GM23338 (cell line): Measurements from ENCODE around the gene TRPC4. TPM values are rescaled to one million over a fixed set of nuclear protein-coding genes. Genes with fewer than 3 reads are reported as not detected.

Experiments
- ATAC-seq: fragments of 200-7000 bp; cut with Tn5 transposase; 3 replicates; pipeline ENCODE4 v1.9.1; 2020
- DNase-seq: peaks from one replicate; pipeline ENCODE4 v3.0.0-alpha.2; 2015; ENCODE audit warnings: low spot score
- H2AFZ ChIP-seq: fragments of 200-600 bp; sonication (generic); 2 replicates; pipeline ENCODE4 v1.8.0; 2016; ENCODE audit warnings: antibody characterized with exemption, mild to moderate bottlenecking, moderate library complexity
- H3F3A ChIP-seq: fragments of 200-600 bp; sonication (generic); replicated peaks from 2 replicates; pipeline ENCODE4 v1.8.0; 2017; ENCODE audit warnings: antibody characterized with exemption, mixed run types, low read depth
- H3K27ac ChIP-seq: fragments of 200-600 bp; sonication (generic); 2 replicates; pipeline ENCODE4 v1.6.1; 2016; ENCODE audit warnings: low read depth
- H3K27me3 ChIP-seq: fragments of 200-600 bp; sonication (generic); 2 replicates; pipeline ENCODE4 v1.8.0; 2016; ENCODE audit warnings: mild to moderate bottlenecking, mixed run types, moderate library complexity; ENCODE audit not compliant: insufficient read depth
- H3K36me3 ChIP-seq: fragments of 200-600 bp; sonication (generic); 2 replicates; pipeline ENCODE4 v1.8.0; 2016; ENCODE audit warnings: mild to moderate bottlenecking; ENCODE audit not compliant: insufficient read depth
- H3K4me1 ChIP-seq: fragments of 200-600 bp; sonication (generic); 2 replicates; pipeline ENCODE4 v1.8.0; 2016; ENCODE audit warnings: mild to moderate bottlenecking, moderate library complexity; ENCODE audit not compliant: insufficient read depth
- H3K4me2 ChIP-seq: fragments of 200-600 bp; sonication (generic); 2 replicates; pipeline ENCODE4 v1.7.1; 2017; ENCODE audit warnings: mixed run types
- H3K4me3 ChIP-seq: fragments of 200-600 bp; sonication (generic); 2 replicates; pipeline ENCODE4 v1.6.1; 2016; ENCODE audit warnings: mixed run types
- H3K79me2 ChIP-seq: fragments of 200-600 bp; sonication (generic); replicated peaks from 2 replicates; pipeline ENCODE4 v1.8.0; 2017; ENCODE audit warnings: mild to moderate bottlenecking; ENCODE audit not compliant: insufficient read depth
- H3K9me2 ChIP-seq: fragments of 200-600 bp; sonication (generic); 2 replicates; pipeline ENCODE4 v1.8.0; 2017; ENCODE audit not compliant: insufficient read depth
- H4K20me1 ChIP-seq: fragments of 200-600 bp; sonication (generic); replicated peaks from 2 replicates; pipeline ENCODE4 v1.8.0; 2017; ENCODE audit warnings: mild to moderate bottlenecking; ENCODE audit not compliant: insufficient read depth
- H3K27ac Mint-ChIP-seq: 2 replicates; pipeline ENCODE4 v1.8.0; 2020; ENCODE audit warnings: inconsistent platforms, mild to moderate bottlenecking, moderate library complexity, mixed read lengths
- H3K27me3 Mint-ChIP-seq: 3 replicates; pipeline ENCODE4 v1.8.0; 2022; ENCODE audit warnings: low read depth, mild to moderate bottlenecking, moderate library complexity, mixed read lengths, inconsistent platforms; ENCODE audit not compliant: insufficient read depth, poor library complexity
- H3K36me3 Mint-ChIP-seq: 3 replicates; pipeline ENCODE4 v1.8.0; 2021; ENCODE audit warnings: low read depth, mild to moderate bottlenecking, inconsistent platforms, moderate library complexity, mixed read lengths
- H3K4me1 Mint-ChIP-seq: 3 replicates; pipeline ENCODE4 v1.8.0; 2020; ENCODE audit warnings: mild to moderate bottlenecking, inconsistent platforms, mixed read lengths
- H3K4me3 Mint-ChIP-seq: 3 replicates; pipeline ENCODE4 v1.8.0; 2021; ENCODE audit warnings: moderate library complexity, mild to moderate bottlenecking, inconsistent platforms, mixed read lengths
- H3K9me3 Mint-ChIP-seq: 3 replicates; pipeline ENCODE4 v1.8.0; 2020; ENCODE audit warnings: moderate library complexity, mild to moderate bottlenecking, inconsistent platforms, mixed read lengths
- CREB1 ChIP-seq: fragments of 250-450 bp; sonication (Bioruptor Pico); IDR thresholded peaks from 2 replicates; pipeline ENCODE4 v1.5.0; 2020; ENCODE audit warnings: low read depth, mild to moderate bottlenecking, moderate library complexity
- EZH2 ChIP-seq: fragments of 200-600 bp; sonication (generic); IDR thresholded peaks from one replicate; pipeline ENCODE4 v1.8.0; 2017; ENCODE audit warnings: antibody characterized with exemption, mild to moderate bottlenecking, low read depth; ENCODE audit not compliant: unreplicated experiment
- EZH2phosphoT487 ChIP-seq: fragments of 200-600 bp; sonication (generic); IDR thresholded peaks from one replicate; pipeline ENCODE4 v1.8.1; 2018; ENCODE audit warnings: antibody characterized with exemption; ENCODE audit not compliant: unreplicated experiment
- JUNB ChIP-seq: IDR thresholded peaks from one replicate; pipeline ENCODE4 v1.6.1; 2016; ENCODE audit warnings: antibody characterized with exemption; ENCODE audit not compliant: unreplicated experiment
- NANOG ChIP-seq: IDR thresholded peaks from 2 replicates; pipeline ENCODE4 v1.6.1; 2016; ENCODE audit warnings: antibody characterized with exemption, borderline replicate concordance
- POLR2AphosphoS5 ChIP-seq: IDR thresholded peaks from 2 replicates; pipeline ENCODE4 v1.6.1; 2016; ENCODE audit warnings: antibody characterized with exemption, low read depth
- STAT1 ChIP-seq: IDR thresholded peaks from one replicate; pipeline ENCODE4 v1.6.1; 2016; ENCODE audit warnings: antibody characterized with exemption; ENCODE audit not compliant: unreplicated experiment
- ZNF114 ChIP-seq: fragments of 250-450 bp; sonication (Bioruptor Pico); IDR thresholded peaks from 2 replicates; pipeline ENCODE4 v1.5.0; 2020; ENCODE audit warnings: mild to moderate bottlenecking, moderate library complexity
- ZNF331 ChIP-seq: fragments of 250-450 bp; sonication (Bioruptor Pico); IDR thresholded peaks from 2 replicates; pipeline ENCODE4 v1.5.0; 2020; ENCODE audit warnings: low read depth, mild to moderate bottlenecking, moderate library complexity
- polyA plus RNA-seq: library from polyadenylated mRNA; unstranded; fragments of >200 nt; fragmentation: Nextera tagmentation; extraction: Ambion mirVana; gene quantifications from 2 replicates; pipeline ENCODE4 v1.2.1, GENCODE V29; 2016
- total RNA-seq: library from RNA; depleted of rRNA; stranded (reverse); fragments of >200 nt; shearing (Covaris generic); gene quantifications from 2 replicates; pipeline ENCODE4 v1.2.3, GENCODE V29; 2014
- TF ChIP-seq, protein P1 (sequence below), 2 experiments: fragments of 200-600 bp in 1 of 2; sonication (generic) in 1 of 2; conservative IDR thresholded peaks; 2 replicates each; pipeline versions ENCODE4 v1.5.1 to v1.6.1; 2016 to 2017; ENCODE audit warnings: antibody characterized with exemption in 2 of 2, low read depth in 2 of 2, mild to moderate bottlenecking in 2 of 2, moderate library complexity in 1 of 2
- TF ChIP-seq, protein P2 (sequence below): fragments of 250-450 bp; sonication (Bioruptor Pico); IDR thresholded peaks from 2 replicates; pipeline ENCODE4 v1.5.0; 2020; ENCODE audit warnings: mild to moderate bottlenecking, moderate library complexity
- TF ChIP-seq, protein P3 (sequence below): IDR thresholded peaks from 2 replicates; pipeline ENCODE4 v1.6.1; 2016; ENCODE audit warnings: antibody characterized with exemption
- TF ChIP-seq, protein P4 (sequence below): IDR thresholded peaks from one replicate; pipeline ENCODE4 v1.6.1; 2018; ENCODE audit warnings: antibody characterized with exemption; ENCODE audit not compliant: unreplicated experiment

TRPC4 gene
- total and polyA plus RNA-seq, 2 experiments from 2014 or later: 1.1 to 2.1 TPM

DNA sequence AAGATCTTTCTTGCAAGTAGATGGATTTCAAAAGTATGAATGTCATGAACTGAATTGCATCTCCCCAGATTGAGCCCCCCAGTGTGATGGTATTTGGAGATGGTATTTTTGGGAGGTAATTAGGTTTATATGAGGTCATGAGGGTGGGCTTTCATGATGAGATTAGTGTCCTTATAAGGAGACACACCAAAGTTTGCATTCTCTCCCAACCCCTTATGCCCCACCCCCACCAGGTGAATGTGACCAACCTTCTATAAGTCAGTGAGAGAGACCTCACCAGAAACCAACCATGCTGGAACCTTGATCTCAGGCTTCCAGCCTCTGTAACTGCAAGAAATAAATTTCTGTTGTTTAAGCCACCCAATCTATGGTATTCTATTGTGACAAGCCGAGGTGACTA is 199.7 kb downstream of the TRPC4 start:
- Histone ChIP-seq H3K9me2 (no peaks in the 10 kb centered on the region), H3K4me2 (no peak overlapping the region), H3K36me3 (no peaks in the 10 kb centered on the region), H3K79me2 (no peaks in the 10 kb centered on the region), H3K27ac (no peak overlapping the region), H3F3A (no peaks in the 10 kb centered on the region), H3K27me3 (no peaks in the 10 kb centered on the region), H2AFZ (no peak overlapping the region), H4K20me1 (no peaks in the 10 kb centered on the region), H3K4me1 (peaks cover 12% of the 10 kb centered on the region; the same call in 1 of the 2 replicates), H3K4me3 (no peak overlapping the region)
- Mint-ChIP-seq H3K9me3 (no peaks in the 10 kb centered on the region), H3K27me3 (no peaks in the 10 kb centered on the region), H3K27ac (peak overlapping the region; percentile 30; the same call in 1 of the 2 replicates), H3K4me3 (no peak overlapping the region), H3K4me1 (peaks cover 21% of the 10 kb centered on the region), H3K36me3 (no peaks in the 10 kb centered on the region)
- no peak; the same call in 2 of the 3 replicates for ATAC-seq
- peak; percentile 11 for DNase-seq
- TF ChIP-seq EZH2phosphoT487 (no peak), POLR2AphosphoS5 (no peak), EZH2 (no peak), JUNB (no peak), STAT1 (no peak), ZNF331 (CRISPR knock-in tag) (no peak), NANOG (no peak), CREB1 (CRISPR knock-in tag) (no peak), ZNF114 (CRISPR knock-in tag) (no peak)
- TF ChIP-seq, protein P1, sequence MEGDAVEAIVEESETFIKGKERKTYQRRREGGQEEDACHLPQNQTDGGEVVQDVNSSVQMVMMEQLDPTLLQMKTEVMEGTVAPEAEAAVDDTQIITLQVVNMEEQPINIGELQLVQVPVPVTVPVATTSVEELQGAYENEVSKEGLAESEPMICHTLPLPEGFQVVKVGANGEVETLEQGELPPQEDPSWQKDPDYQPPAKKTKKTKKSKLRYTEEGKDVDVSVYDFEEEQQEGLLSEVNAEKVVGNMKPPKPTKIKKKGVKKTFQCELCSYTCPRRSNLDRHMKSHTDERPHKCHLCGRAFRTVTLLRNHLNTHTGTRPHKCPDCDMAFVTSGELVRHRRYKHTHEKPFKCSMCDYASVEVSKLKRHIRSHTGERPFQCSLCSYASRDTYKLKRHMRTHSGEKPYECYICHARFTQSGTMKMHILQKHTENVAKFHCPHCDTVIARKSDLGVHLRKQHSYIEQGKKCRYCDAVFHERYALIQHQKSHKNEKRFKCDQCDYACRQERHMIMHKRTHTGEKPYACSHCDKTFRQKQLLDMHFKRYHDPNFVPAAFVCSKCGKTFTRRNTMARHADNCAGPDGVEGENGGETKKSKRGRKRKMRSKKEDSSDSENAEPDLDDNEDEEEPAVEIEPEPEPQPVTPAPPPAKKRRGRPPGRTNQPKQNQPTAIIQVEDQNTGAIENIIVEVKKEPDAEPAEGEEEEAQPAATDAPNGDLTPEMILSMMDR (conservative IDR thresholded peaks at IDR 0.05; ENCODE audit: low read depth in 2 of 2): no peak
- TF ChIP-seq, protein P2, sequence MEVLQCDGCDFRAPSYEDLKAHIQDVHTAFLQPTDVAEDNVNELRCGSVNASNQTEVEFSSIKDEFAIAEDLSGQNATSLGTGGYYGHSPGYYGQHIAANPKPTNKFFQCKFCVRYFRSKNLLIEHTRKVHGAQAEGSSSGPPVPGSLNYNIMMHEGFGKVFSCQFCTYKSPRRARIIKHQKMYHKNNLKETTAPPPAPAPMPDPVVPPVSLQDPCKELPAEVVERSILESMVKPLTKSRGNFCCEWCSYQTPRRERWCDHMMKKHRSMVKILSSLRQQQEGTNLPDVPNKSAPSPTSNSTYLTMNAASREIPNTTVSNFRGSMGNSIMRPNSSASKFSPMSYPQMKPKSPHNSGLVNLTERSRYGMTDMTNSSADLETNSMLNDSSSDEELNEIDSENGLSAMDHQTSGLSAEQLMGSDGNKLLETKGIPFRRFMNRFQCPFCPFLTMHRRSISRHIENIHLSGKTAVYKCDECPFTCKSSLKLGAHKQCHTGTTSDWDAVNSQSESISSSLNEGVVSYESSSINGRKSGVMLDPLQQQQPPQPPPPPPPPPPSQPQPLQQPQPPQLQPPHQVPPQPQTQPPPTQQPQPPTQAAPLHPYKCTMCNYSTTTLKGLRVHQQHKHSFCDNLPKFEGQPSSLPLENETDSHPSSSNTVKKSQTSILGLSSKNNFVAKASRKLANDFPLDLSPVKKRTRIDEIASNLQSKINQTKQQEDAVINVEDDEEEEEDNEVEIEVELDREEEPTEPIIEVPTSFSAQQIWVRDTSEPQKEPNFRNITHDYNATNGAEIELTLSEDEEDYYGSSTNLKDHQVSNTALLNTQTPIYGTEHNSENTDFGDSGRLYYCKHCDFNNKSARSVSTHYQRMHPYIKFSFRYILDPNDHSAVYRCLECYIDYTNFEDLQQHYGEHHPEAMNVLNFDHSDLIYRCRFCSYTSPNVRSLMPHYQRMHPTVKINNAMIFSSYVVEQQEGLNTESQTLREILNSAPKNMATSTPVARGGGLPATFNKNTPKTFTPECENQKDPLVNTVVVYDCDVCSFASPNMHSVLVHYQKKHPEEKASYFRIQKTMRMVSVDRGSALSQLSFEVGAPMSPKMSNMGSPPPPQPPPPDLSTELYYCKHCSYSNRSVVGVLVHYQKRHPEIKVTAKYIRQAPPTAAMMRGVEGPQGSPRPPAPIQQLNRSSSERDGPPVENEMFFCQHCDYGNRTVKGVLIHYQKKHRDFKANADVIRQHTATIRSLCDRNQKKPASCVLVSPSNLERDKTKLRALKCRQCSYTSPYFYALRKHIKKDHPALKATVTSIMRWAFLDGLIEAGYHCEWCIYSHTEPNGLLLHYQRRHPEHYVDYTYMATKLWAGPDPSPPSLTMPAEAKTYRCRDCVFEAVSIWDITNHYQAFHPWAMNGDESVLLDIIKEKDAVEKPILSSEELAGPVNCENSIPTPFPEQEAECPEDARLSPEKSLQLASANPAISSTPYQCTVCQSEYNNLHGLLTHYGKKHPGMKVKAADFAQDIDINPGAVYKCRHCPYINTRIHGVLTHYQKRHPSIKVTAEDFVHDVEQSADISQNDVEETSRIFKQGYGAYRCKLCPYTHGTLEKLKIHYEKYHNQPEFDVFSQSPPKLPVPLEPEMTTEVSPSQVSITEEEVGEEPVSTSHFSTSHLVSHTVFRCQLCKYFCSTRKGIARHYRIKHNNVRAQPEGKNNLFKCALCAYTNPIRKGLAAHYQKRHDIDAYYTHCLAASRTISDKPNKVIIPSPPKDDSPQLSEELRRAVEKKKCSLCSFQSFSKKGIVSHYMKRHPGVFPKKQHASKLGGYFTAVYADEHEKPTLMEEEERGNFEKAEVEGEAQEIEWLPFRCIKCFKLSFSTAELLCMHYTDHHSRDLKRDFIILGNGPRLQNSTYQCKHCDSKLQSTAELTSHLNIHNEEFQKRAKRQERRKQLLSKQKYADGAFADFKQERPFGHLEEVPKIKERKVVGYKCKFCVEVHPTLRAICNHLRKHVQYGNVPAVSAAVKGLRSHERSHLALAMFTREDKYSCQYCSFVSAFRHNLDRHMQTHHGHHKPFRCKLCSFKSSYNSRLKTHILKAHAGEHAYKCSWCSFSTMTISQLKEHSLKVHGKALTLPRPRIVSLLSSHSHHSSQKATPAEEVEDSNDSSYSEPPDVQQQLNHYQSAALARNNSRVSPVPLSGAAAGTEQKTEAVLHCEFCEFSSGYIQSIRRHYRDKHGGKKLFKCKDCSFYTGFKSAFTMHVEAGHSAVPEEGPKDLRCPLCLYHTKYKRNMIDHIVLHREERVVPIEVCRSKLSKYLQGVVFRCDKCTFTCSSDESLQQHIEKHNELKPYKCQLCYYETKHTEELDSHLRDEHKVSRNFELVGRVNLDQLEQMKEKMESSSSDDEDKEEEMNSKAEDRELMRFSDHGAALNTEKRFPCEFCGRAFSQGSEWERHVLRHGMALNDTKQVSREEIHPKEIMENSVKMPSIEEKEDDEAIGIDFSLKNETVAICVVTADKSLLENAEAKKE (CRISPR knock-in tag): no peak
- TF ChIP-seq, protein P3, sequence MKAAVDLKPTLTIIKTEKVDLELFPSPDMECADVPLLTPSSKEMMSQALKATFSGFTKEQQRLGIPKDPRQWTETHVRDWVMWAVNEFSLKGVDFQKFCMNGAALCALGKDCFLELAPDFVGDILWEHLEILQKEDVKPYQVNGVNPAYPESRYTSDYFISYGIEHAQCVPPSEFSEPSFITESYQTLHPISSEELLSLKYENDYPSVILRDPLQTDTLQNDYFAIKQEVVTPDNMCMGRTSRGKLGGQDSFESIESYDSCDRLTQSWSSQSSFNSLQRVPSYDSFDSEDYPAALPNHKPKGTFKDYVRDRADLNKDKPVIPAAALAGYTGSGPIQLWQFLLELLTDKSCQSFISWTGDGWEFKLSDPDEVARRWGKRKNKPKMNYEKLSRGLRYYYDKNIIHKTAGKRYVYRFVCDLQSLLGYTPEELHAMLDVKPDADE: no peak
- TF ChIP-seq, protein P4, sequence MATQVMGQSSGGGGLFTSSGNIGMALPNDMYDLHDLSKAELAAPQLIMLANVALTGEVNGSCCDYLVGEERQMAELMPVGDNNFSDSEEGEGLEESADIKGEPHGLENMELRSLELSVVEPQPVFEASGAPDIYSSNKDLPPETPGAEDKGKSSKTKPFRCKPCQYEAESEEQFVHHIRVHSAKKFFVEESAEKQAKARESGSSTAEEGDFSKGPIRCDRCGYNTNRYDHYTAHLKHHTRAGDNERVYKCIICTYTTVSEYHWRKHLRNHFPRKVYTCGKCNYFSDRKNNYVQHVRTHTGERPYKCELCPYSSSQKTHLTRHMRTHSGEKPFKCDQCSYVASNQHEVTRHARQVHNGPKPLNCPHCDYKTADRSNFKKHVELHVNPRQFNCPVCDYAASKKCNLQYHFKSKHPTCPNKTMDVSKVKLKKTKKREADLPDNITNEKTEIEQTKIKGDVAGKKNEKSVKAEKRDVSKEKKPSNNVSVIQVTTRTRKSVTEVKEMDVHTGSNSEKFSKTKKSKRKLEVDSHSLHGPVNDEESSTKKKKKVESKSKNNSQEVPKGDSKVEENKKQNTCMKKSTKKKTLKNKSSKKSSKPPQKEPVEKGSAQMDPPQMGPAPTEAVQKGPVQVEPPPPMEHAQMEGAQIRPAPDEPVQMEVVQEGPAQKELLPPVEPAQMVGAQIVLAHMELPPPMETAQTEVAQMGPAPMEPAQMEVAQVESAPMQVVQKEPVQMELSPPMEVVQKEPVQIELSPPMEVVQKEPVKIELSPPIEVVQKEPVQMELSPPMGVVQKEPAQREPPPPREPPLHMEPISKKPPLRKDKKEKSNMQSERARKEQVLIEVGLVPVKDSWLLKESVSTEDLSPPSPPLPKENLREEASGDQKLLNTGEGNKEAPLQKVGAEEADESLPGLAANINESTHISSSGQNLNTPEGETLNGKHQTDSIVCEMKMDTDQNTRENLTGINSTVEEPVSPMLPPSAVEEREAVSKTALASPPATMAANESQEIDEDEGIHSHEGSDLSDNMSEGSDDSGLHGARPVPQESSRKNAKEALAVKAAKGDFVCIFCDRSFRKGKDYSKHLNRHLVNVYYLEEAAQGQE: no peak
